ENCODE results near the gene ELMO1.

- TF ChIP-seq CTCF (IDR thresholded peaks at IDR 0.05) = no peak
- TF ChIP-seq POLR2A (IDR thresholded peaks at IDR 0.05) = no peak
Measured at GRCh38 chr7:37434529-37434928, 14.1 kb downstream of the ELMO1 start.

Data from adrenal gland (tissue), 5 donors.